ENCODE measurements around the gene LAMTOR1.
A peak's percentile ranks its signal among the peaks of the same experiment; 100 is the strongest.

The LAMTOR1 gene

DNA sequence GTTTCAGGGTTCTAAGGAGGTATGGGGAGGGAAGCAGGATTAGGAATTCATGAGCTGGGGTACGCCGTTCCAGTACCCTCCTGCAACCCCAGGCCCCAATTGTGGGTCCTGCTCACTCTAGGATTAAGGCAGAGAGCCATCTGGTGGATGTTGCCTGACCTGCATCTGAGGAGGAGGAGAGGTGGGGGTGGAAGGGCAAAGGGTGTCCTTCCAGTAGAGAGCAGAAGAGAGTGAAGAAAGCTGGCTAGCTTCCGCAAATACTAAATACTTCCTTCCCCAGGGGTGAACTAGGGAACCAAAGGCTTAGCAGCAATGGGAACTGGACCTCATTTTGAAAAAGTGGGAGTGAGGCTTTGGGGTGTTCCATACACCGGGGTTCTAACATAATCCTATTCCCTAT, 11.8 kb downstream of the LAMTOR1 start:
- peak; percentile 92 for FAIRE-seq
- TF ChIP-seq POLR2AphosphoS5 (IDR thresholded peaks at IDR 0.05; ENCODE audit: low read depth, low read length) (no peak), POLR2A (IDR thresholded peaks at IDR 0.05; ENCODE audit: low read depth, low read length) (0 out of 2 replicates have a peak, but pooled peaks have one; percentile 22)

DNA sequence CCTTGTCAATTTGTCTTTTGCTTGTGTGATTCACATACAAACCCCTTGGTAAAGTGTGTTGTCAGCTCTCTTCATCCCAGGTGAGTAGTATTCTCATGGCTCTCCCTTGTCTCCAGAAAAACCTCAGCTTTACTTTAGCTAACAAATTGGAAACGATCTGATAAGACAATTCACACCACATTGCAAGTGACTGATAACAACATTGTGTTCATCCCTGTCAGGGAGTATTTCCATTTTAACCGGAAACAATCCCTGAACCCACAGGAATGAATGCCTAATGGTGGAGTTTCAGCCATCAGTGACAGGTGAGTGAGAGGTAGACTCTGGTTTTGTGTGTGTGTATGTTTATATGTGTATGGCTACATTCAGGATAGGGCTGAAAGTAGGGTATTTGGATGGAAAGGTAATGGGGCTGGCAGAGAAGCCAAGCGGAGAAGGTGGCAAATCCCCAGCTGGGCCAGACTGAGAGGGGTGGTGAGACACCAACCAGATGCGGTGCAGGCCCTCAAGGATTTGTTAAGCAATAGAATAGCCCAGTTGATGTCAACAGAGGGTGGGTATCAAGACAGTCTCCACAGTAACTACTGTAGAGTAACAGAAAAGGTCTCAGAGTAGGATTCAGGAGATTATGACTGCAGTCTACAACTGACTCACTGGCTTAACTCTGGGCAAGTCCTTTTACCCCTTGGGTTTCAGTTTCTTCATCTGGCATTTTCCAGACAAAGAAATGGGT, 14.9 kb downstream of the LAMTOR1 start:
- DNase-seq (ENCODE audit: insufficient read length) (no peak), FAIRE-seq (no peak)
- TF ChIP-seq TAF1 (IDR thresholded peaks at IDR 0.05; ENCODE audit: borderline replicate concordance, low read depth, low read length) (no peak), POLR2A (IDR thresholded peaks at IDR 0.05; ENCODE audit: low read depth, low read length) (no peak), POLR2AphosphoS5 (IDR thresholded peaks at IDR 0.05; ENCODE audit: low read depth, low read length) (no peak)

More for the DNA sequence above, 11.8 kb downstream of the LAMTOR1 start:
- peak; percentile 55 for DNase-seq (ENCODE audit: insufficient read length)

- TF ChIP-seq POLR2A (IDR thresholded peaks at IDR 0.05; ENCODE audit: low read depth, low read length) (no peak), POLR2AphosphoS5 (IDR thresholded peaks at IDR 0.05; ENCODE audit: low read depth, low read length) (no peak), TAF1 (IDR thresholded peaks at IDR 0.05; ENCODE audit: borderline replicate concordance, low read depth, low read length) (no peak)
- DNase-seq (ENCODE audit: insufficient read length): no peak
- no peak for FAIRE-seq
These were observed 17.3 kb downstream of the LAMTOR1 start for GRCh38 chr11:72085621-72086351.

DNA sequence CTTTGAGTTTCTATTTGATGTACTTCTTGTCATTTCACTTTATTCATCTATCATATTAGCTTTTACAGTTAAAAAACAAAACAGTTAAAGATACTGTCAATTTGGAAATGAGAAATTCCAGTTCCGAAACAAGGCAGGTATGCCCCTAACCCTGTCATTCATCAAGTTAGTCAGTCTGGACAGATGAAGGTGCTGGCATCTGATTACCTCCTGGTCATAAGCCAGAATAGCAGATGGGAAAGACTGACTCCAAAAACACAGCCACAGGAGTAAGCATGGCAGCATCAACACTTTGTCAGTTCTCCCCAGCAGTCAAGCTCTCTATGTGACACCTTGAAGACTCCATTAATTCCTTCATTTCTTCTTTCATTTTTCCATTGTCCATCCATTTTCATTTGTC, 18.1 kb downstream of the LAMTOR1 start:
- TF ChIP-seq POLR2AphosphoS5 (IDR thresholded peaks at IDR 0.05; ENCODE audit: low read depth, low read length): no peak
- no peak for TF ChIP-seq POLR2A (IDR thresholded peaks at IDR 0.05; ENCODE audit: low read depth, low read length)
- TF ChIP-seq TAF1 (IDR thresholded peaks at IDR 0.05; ENCODE audit: borderline replicate concordance, low read depth, low read length): no peak
- FAIRE-seq (no peak), DNase-seq (ENCODE audit: insufficient read length) (no peak)

- DNase-seq (ENCODE audit: insufficient read length) (no peak), FAIRE-seq (no peak)
- TF ChIP-seq POLR2AphosphoS5 (IDR thresholded peaks at IDR 0.05; ENCODE audit: low read depth, low read length): no peak
- TF ChIP-seq POLR2A (IDR thresholded peaks at IDR 0.05; ENCODE audit: low read depth, low read length): no peak
- no peak for TF ChIP-seq TAF1 (IDR thresholded peaks at IDR 0.05; ENCODE audit: borderline replicate concordance, low read depth, low read length)
These were observed 19.0 kb downstream of the LAMTOR1 start for GRCh38 chr11:72084076-72084475.

GRCh38 chr11:72083414-72083813, 19.7 kb downstream of the LAMTOR1 start:
- no peak for TF ChIP-seq TAF1 (IDR thresholded peaks at IDR 0.05; ENCODE audit: borderline replicate concordance, low read depth, low read length)
- TF ChIP-seq POLR2AphosphoS5 (IDR thresholded peaks at IDR 0.05; ENCODE audit: low read depth, low read length): no peak
- TF ChIP-seq POLR2A (IDR thresholded peaks at IDR 0.05; ENCODE audit: low read depth, low read length): no peak
- no peak for FAIRE-seq
- DNase-seq (ENCODE audit: insufficient read length): no peak

- DNase-seq (ENCODE audit: insufficient read length) (no peak), FAIRE-seq (no peak)
- TF ChIP-seq TAF1 (IDR thresholded peaks at IDR 0.05; ENCODE audit: borderline replicate concordance, low read depth, low read length): no peak
- no peak for TF ChIP-seq POLR2AphosphoS5 (IDR thresholded peaks at IDR 0.05; ENCODE audit: low read depth, low read length)
- TF ChIP-seq POLR2A (IDR thresholded peaks at IDR 0.05; ENCODE audit: low read depth, low read length): no peak
These were observed 21.2 kb downstream of the LAMTOR1 start for GRCh38 chr11:72081821-72082453.

GRCh38 chr11:72081184-72081644, 21.9 kb downstream of the LAMTOR1 start:
- peak; percentile 30 for FAIRE-seq
- no peak for DNase-seq (ENCODE audit: insufficient read length)
- TF ChIP-seq POLR2A (IDR thresholded peaks at IDR 0.05; ENCODE audit: low read depth, low read length): no peak

DNA sequence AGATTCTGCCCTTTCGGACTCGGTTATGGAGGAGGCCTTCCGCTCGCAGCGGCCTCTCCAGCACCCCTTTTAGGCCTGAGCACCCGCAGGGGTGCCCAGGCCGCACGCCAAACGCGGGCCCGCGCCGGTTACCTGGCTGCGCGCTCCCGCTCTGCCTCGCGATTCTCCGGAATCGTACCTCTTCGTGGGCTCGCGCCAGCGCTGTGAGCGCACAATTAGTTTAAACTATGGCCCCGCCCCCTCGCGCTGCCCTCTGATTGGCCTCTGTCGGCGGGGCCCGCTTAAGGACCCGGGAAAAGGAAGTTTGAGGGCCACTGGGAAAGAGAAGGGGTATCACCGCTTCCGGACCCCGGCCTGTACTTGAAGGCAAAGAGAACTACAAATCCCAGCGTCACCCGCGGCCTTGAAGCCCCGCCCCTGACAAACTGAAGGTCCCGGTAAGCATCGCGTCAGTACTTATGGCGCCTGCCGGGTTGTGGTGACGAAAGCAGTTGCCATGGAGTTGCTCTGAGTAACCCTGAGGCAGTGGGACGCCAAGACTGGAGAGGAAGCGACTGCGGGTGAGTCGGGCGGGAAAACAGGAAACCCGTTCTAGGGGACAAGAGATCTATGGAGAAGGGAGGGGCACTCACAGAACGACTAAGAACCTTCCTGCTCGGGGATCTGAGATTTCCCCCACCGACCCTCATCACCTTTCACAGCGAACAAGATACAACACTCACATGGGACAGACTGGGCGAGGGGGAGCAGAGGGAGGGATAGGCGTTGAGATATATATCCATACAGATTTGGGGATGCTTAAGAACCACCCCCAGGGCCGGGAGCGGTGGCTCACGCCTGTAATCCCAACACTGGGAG, 22.5 kb downstream of the LAMTOR1 start, which contains the start of the genes LRRC51 and NUMA1:
Gene LRRC51, plus strand, starts transcription at position 525 of the 858 bp plus-strand sequence. CDS start 8,234 bp downstream, outside the sequence.
Gene NUMA1, minus strand, starts transcription at position 217 of the 858 bp plus-strand sequence. CDS start 44,599 bp downstream, outside the sequence.
- TF ChIP-seq TAF1 (IDR thresholded peaks at IDR 0.05; ENCODE audit: borderline replicate concordance, low read depth, low read length): 0 out of 2 replicates have a peak, but pooled peaks have one; percentile 23
- TF ChIP-seq POLR2AphosphoS5 (IDR thresholded peaks at IDR 0.05; ENCODE audit: low read depth, low read length): peak; percentile 64; the same call in 1 of the 2 replicates
- peak; percentile 71; the same call in 1 of the 2 replicates for TF ChIP-seq POLR2A (IDR thresholded peaks at IDR 0.05; ENCODE audit: low read depth, low read length)
- peak; percentile 100 for FAIRE-seq
- DNase-seq (ENCODE audit: insufficient read length): peak; percentile 87

DNA sequence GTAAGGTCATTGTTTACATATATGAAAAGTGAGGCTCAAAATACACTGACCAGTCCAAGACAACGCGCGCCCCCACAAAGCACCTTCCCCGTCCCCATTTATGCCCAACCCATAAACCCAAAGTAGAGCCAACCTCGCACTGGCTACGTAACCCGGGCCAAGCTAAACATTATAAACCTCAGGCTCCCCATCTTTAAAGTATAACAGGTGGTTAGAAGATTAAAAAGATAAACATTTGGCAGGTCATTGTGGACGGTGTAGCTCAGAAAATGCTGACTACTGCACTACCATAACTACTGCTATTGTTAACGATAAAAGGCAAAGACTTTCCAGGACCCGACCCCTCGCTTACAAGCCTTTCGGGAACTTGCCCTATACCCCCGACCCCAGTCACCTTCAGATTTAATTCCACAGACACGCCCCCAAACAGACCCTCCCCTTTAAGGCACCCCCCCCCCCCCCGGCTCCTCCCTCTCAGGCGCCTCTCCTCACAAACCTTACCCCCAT, 23.2 kb downstream of the LAMTOR1 start:
- FAIRE-seq (peak; percentile 17), DNase-seq (ENCODE audit: insufficient read length) (no peak)
- TF ChIP-seq POLR2A (IDR thresholded peaks at IDR 0.05; ENCODE audit: low read depth, low read length): no peak
- TF ChIP-seq POLR2AphosphoS5 (IDR thresholded peaks at IDR 0.05; ENCODE audit: low read depth, low read length): no peak
